A673 (cell line): ENCODE results near the gene TEAD3.

Experiments
- EZH2 ChIP-seq: fragments of 200-600 bp; sonication (generic); IDR thresholded peaks from 2 replicates; pipeline ENCODE4 v1.6.1; 2017; ENCODE audit warnings: borderline replicate concordance, low read depth, mild to moderate bottlenecking, mixed read lengths, antibody characterized with exemption, low read length; ENCODE audit not compliant: poor library complexity, severe bottlenecking
- TF ChIP-seq, protein P1 (sequence below): fragments of 300-800, 200-600 bp; sonication (generic); conservative IDR thresholded peaks from 2 replicates; pipeline ENCODE4 v1.5.1; 2017; ENCODE audit warnings: low read depth, mild to moderate bottlenecking, antibody characterized with exemption, low read length, moderate library complexity, mixed read lengths

DNA sequence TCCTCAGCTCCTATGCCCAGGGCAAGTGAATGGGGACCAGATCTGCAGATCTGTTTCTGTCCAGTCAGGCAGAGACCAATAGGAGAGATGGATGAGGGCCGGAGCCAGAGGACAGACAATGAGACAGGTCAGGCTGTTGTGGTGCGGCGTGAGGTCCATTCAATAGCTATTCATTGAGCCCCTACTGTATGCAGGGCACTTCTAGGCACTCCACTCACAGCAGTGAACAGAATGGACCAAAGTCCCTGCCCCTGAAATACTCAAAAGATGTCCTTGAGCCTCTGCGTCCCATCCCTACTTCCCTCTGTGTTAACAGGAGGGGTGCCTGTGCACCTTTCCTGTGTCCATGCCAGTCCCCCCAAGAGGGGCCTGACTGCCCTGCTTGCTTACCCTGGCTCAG lies 24.4 kb upstream of the TEAD3 start:
- TF ChIP-seq, protein P1, sequence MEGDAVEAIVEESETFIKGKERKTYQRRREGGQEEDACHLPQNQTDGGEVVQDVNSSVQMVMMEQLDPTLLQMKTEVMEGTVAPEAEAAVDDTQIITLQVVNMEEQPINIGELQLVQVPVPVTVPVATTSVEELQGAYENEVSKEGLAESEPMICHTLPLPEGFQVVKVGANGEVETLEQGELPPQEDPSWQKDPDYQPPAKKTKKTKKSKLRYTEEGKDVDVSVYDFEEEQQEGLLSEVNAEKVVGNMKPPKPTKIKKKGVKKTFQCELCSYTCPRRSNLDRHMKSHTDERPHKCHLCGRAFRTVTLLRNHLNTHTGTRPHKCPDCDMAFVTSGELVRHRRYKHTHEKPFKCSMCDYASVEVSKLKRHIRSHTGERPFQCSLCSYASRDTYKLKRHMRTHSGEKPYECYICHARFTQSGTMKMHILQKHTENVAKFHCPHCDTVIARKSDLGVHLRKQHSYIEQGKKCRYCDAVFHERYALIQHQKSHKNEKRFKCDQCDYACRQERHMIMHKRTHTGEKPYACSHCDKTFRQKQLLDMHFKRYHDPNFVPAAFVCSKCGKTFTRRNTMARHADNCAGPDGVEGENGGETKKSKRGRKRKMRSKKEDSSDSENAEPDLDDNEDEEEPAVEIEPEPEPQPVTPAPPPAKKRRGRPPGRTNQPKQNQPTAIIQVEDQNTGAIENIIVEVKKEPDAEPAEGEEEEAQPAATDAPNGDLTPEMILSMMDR, result no peak
- TF ChIP-seq EZH2, result no peak
